HEK293 (cell line): ENCODE measurements around the gene STYX.

ENCODE experiments used
- CTCF ChIA-PET: fragments of 350-600 bp; formaldehyde crosslinking; extraction: SDS; loops from one replicate; lab custom pipeline; 2021; ENCODE audit warnings: antibody characterized with exemption; lab: Yijun Ruan, JAX
- POLR2A ChIA-PET: fragments of 300-600 bp; formaldehyde crosslinking; extraction: SDS; loops from one replicate; lab custom pipeline; 2020; ENCODE audit warnings: antibody characterized with exemption, inconsistent platforms; lab: Yijun Ruan, JAX
- H3K27ac ChIP-seq: fragments of 200-500 bp; sonication (Bioruptor generic); 2 replicates; pipeline ENCODE4 v1.5.1; 2014; ENCODE audit warnings: low read depth, low read length, control low read depth, inconsistent platforms; ENCODE audit errors: extremely low read depth
- H3K36me3 ChIP-seq, 2 experiments: fragments of 200-500 bp in 1 of 2; sonication (Bioruptor generic) in 1 of 2; 1 replicate in 1 of 2; 2 replicates in 1 of 2; pipeline ENCODE4 v1.5.1; 2014 to 2017; ENCODE audit warnings: inconsistent platforms in 2 of 2, low read length in 2 of 2; ENCODE audit not compliant: control insufficient read depth in 2 of 2, insufficient read depth in 1 of 2
- H3K4me1 ChIP-seq: fragments of 200-500 bp; sonication (Bioruptor generic); 2 replicates; pipeline ENCODE4 v1.5.1; 2014; ENCODE audit warnings: mild to moderate bottlenecking, low read length, inconsistent platforms; ENCODE audit not compliant: control insufficient read depth, insufficient read depth
- H3K4me3 ChIP-seq: 2 replicates; pipeline ENCODE4 v1.5.1; 2011; ENCODE audit warnings: low read depth, mild to moderate bottlenecking, control low read depth, low read length, moderate library complexity
- H3K9me3 ChIP-seq: fragments of 200-500 bp; sonication (Bioruptor generic); 2 replicates; pipeline ENCODE4 v1.5.1; 2014; ENCODE audit warnings: low read depth, low read length, inconsistent platforms; ENCODE audit not compliant: control insufficient read depth, insufficient read depth
- BCL11B ChIP-seq: fragments of 450-650 bp; formaldehyde crosslinking; IDR thresholded peaks from 2 replicates; pipeline ENCODE4 v1.5.1; 2016; ENCODE audit warnings: low read depth, missing biosample characterization, missing genetic modification characterization
- HOXC10 ChIP-seq: sonication (generic); formaldehyde crosslinking; IDR thresholded peaks from 2 replicates; pipeline ENCODE4 v1.8.1; 2023; ENCODE audit warnings: mild to moderate bottlenecking, missing genetic modification reagents
- RBAK ChIP-seq: fragments of 450-650 bp; formaldehyde crosslinking; IDR thresholded peaks from 2 replicates; pipeline ENCODE4 v1.5.1; 2016; ENCODE audit warnings: missing biosample characterization, missing genetic modification characterization
- SP2 ChIP-seq: fragments of 450-650 bp; formaldehyde crosslinking; IDR thresholded peaks from 2 replicates; pipeline ENCODE4 v1.5.1; 2016; ENCODE audit warnings: missing biosample characterization, missing genetic modification characterization
- SP3 ChIP-seq: fragments of 450-650 bp; formaldehyde crosslinking; IDR thresholded peaks from 2 replicates; pipeline ENCODE4 v1.5.1; 2016; ENCODE audit warnings: missing biosample characterization, missing genetic modification characterization
- ZBTB8A ChIP-seq: fragments of 450-650 bp; formaldehyde crosslinking; IDR thresholded peaks from 2 replicates; pipeline ENCODE4 v1.5.1; 2016; ENCODE audit warnings: missing biosample characterization, missing genetic modification characterization
- ZEB2 ChIP-seq: fragments of 450-650 bp; formaldehyde crosslinking; IDR thresholded peaks from 2 replicates; pipeline ENCODE4 v1.5.1; 2016; ENCODE audit warnings: missing biosample characterization, missing genetic modification characterization
- ZNF10 ChIP-seq: fragments of 450-650 bp; formaldehyde crosslinking; IDR thresholded peaks from 2 replicates; pipeline ENCODE4 v1.5.1; 2017; ENCODE audit warnings: missing biosample characterization, missing genetic modification characterization
- ZNF155 ChIP-seq: fragments of 450-650 bp; formaldehyde crosslinking; IDR thresholded peaks from 2 replicates; pipeline ENCODE4 v1.5.1; 2016; ENCODE audit warnings: missing biosample characterization, missing genetic modification characterization
- ZNF175 ChIP-seq: fragments of 450-650 bp; formaldehyde crosslinking; IDR thresholded peaks from 2 replicates; pipeline ENCODE4 v1.5.1; 2016; ENCODE audit warnings: missing biosample characterization, missing genetic modification characterization
- ZNF19 ChIP-seq: fragments of 450-650 bp; formaldehyde crosslinking; IDR thresholded peaks from 2 replicates; pipeline ENCODE4; 2016; ENCODE audit warnings: missing biosample characterization, missing genetic modification characterization, low read depth
- ZNF274 ChIP-seq, 2 experiments: fragments of 200-500 bp in 1 of 2; fragments of 450-650 bp in 1 of 2; sonication (Bioruptor generic) in 1 of 2; formaldehyde crosslinking in 1 of 2; IDR thresholded peaks; 2 replicates each; pipeline versions ENCODE4 v1.5.1 to v1.6.1; 2014 to 2016; ENCODE audit warnings: borderline replicate concordance in 1 of 2, inconsistent platforms in 1 of 2, low read length in 1 of 2, missing biosample characterization in 1 of 2, missing genetic modification characterization in 1 of 2
- ZNF335 ChIP-seq: fragments of 450-650 bp; formaldehyde crosslinking; conservative IDR thresholded peaks from 2 replicates; pipeline ENCODE4 v1.5.1; 2016; ENCODE audit warnings: missing biosample characterization, missing genetic modification characterization
- ZNF76 ChIP-seq: fragments of 450-650 bp; formaldehyde crosslinking; IDR thresholded peaks from 2 replicates; pipeline ENCODE4; 2016; ENCODE audit warnings: low read depth, missing biosample characterization, missing genetic modification characterization, borderline replicate concordance
- ZNF777 ChIP-seq: fragments of 450-650 bp; formaldehyde crosslinking; IDR thresholded peaks from 2 replicates; pipeline ENCODE4 v1.5.1; 2017; ENCODE audit warnings: missing biosample characterization, missing genetic modification characterization, borderline replicate concordance
- TF ChIP-seq, protein P1 (sequence below): fragments of 450-650 bp; formaldehyde crosslinking; IDR thresholded peaks from 2 replicates; pipeline ENCODE4 v1.5.1; 2016; ENCODE audit warnings: missing biosample characterization, missing genetic modification characterization
- TF ChIP-seq, protein P2 (sequence below): fragments of 450-650 bp; formaldehyde crosslinking; IDR thresholded peaks from 2 replicates; pipeline ENCODE4 v1.5.1; 2017; ENCODE audit warnings: missing biosample characterization, mild to moderate bottlenecking, missing genetic modification characterization, moderate library complexity
- TF ChIP-seq, protein P3 (sequence below): fragments of 450-650 bp; formaldehyde crosslinking; IDR thresholded peaks from 2 replicates; pipeline ENCODE4 v1.5.1; 2017; ENCODE audit warnings: missing biosample characterization, missing genetic modification characterization
- TF ChIP-seq, protein P4 (sequence below): fragments of 450-650 bp; formaldehyde crosslinking; optimal IDR thresholded peaks from 2 replicates; pipeline ENCODE3; 2016; ENCODE audit warnings: missing biosample characterization, mild to moderate bottlenecking, missing genetic modification characterization
- TF ChIP-seq, protein P5 (sequence below): fragments of 450-650 bp; formaldehyde crosslinking; IDR thresholded peaks from 2 replicates; pipeline ENCODE4 v1.5.1; 2016; ENCODE audit warnings: missing biosample characterization, missing genetic modification characterization
- TF ChIP-seq, protein P6 (sequence below): fragments of 450-650 bp; formaldehyde crosslinking; conservative IDR thresholded peaks from 2 replicates; pipeline ENCODE4 v1.5.1; 2016; ENCODE audit warnings: low read depth, missing biosample characterization, missing genetic modification characterization

Gene STYX

DNA sequence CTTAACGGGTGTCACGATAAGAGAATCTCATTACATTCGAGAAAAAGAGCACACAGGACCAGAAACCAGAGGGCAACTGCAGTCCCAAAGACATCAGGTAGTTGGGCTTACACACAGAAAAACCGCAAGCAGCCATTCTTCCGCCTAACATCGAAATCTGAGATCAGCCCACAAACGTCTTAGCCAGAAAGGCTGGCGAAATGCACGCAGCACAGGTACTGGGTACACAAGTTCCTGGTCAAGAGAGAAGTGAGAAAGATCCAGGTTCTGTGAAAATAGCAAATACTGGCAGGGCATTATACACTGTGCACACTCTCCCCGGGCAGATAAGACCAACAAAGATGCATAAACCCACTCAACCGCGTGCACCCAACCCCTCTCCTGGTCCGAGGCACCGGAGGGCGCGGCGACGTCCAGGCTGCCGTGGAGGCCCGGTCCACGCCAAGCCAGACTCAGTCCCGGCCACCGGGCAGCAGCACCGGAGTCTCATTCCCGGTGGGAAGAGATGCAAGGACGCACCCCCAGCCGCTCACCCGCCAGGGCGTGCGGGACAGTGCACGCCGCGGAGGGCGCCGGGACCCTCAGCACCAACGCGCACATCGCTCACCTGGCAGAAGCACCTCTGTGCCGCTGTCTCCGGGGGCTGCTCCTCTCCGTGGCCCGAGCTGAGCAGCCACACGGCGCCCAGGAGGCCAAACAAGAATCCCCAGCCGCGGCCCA lies 35.0 kb upstream of the STYX start:
- Histone ChIP-seq H3K36me3 (peaks cover 0 to 3% of the 10 kb centered on the region in 2 experiments; a peak in 1 of 3 replicates), H3K4me1 (peaks cover 18% of the 10 kb centered on the region), H3K4me3 (peak overlapping the region; percentile 86), H3K27ac (peak overlapping the region; percentile 88), H3K9me3 (no peaks in the 10 kb centered on the region)
- POLR2A ChIA-PET: interaction anchor here (1.6 kb wide), 1 partner anchor 13 kb away, joined by 8 read pairs; the partner anchor contains the start of gene PSMC6
- CTCF ChIA-PET: interaction anchor here (0.6 to 0.8 kb wide), 4 partner anchors 25 to 140 kb away, joined by 3 read pairs; no protein-coding TSS in a partner anchor
- no peak for TF ChIP-seq ZNF10
- TF ChIP-seq ZBTB8A (tag by site-specific recombination): peak; percentile 59
- TF ChIP-seq, protein P1, sequence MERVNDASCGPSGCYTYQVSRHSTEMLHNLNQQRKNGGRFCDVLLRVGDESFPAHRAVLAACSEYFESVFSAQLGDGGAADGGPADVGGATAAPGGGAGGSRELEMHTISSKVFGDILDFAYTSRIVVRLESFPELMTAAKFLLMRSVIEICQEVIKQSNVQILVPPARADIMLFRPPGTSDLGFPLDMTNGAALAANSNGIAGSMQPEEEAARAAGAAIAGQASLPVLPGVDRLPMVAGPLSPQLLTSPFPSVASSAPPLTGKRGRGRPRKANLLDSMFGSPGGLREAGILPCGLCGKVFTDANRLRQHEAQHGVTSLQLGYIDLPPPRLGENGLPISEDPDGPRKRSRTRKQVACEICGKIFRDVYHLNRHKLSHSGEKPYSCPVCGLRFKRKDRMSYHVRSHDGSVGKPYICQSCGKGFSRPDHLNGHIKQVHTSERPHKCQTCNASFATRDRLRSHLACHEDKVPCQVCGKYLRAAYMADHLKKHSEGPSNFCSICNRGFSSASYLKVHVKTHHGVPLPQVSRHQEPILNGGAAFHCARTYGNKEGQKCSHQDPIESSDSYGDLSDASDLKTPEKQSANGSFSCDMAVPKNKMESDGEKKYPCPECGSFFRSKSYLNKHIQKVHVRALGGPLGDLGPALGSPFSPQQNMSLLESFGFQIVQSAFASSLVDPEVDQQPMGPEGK (tag by site-specific recombination): peak; percentile 34; the same call in 1 of the 2 replicates
- TF ChIP-seq ZNF19 (tag by site-specific recombination): no peak
- TF ChIP-seq, protein P2, sequence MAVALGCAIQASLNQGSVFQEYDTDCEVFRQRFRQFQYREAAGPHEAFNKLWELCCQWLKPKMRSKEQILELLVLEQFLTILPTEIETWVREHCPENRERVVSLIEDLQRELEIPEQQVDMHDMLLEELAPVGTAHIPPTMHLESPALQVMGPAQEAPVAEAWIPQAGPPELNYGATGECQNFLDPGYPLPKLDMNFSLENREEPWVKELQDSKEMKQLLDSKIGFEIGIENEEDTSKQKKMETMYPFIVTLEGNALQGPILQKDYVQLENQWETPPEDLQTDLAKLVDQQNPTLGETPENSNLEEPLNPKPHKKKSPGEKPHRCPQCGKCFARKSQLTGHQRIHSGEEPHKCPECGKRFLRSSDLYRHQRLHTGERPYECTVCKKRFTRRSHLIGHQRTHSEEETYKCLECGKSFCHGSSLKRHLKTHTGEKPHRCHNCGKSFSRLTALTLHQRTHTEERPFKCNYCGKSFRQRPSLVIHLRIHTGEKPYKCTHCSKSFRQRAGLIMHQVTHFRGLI (tag by site-specific recombination): peak; percentile 88
- TF ChIP-seq, protein P3, sequence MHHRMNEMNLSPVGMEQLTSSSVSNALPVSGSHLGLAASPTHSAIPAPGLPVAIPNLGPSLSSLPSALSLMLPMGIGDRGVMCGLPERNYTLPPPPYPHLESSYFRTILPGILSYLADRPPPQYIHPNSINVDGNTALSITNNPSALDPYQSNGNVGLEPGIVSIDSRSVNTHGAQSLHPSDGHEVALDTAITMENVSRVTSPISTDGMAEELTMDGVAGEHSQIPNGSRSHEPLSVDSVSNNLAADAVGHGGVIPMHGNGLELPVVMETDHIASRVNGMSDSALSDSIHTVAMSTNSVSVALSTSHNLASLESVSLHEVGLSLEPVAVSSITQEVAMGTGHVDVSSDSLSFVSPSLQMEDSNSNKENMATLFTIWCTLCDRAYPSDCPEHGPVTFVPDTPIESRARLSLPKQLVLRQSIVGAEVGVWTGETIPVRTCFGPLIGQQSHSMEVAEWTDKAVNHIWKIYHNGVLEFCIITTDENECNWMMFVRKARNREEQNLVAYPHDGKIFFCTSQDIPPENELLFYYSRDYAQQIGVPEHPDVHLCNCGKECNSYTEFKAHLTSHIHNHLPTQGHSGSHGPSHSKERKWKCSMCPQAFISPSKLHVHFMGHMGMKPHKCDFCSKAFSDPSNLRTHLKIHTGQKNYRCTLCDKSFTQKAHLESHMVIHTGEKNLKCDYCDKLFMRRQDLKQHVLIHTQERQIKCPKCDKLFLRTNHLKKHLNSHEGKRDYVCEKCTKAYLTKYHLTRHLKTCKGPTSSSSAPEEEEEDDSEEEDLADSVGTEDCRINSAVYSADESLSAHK (tag by site-specific recombination): no peak
- no peak for TF ChIP-seq ZNF274 (IDR thresholded peaks at IDR 0.05; ENCODE audit: low read length)
- TF ChIP-seq ZNF274 (tag by site-specific recombination; IDR thresholded peaks at IDR 0.05; ENCODE audit: borderline replicate concordance): no peak
- peak; percentile 48 for TF ChIP-seq ZEB2 (tag by site-specific recombination)
- peak; percentile 60 for TF ChIP-seq ZNF335 (tag by site-specific recombination)
- TF ChIP-seq ZNF76 (tag by site-specific recombination): peak; percentile 61; the same call in 1 of the 2 replicates
- no peak for TF ChIP-seq SP2 (tag by site-specific recombination)
- no peak for TF ChIP-seq SP3
- 0 out of 2 replicates have a peak, but pooled peaks have one; percentile 26 for TF ChIP-seq ZNF777 (tag by site-specific recombination)
- TF ChIP-seq HOXC10 (CRISPR knock-in tag): 0 out of 2 replicates have a peak, but pooled peaks have one; percentile 20
- TF ChIP-seq, protein P4, sequence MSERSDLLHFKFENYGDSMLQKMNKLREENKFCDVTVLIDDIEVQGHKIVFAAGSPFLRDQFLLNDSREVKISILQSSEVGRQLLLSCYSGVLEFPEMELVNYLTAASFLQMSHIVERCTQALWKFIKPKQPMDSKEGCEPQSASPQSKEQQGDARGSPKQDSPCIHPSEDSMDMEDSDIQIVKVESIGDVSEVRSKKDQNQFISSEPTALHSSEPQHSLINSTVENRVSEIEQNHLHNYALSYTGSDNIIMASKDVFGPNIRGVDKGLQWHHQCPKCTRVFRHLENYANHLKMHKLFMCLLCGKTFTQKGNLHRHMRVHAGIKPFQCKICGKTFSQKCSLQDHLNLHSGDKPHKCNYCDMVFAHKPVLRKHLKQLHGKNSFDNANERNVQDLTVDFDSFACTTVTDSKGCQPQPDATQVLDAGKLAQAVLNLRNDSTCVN (tag by site-specific recombination): peak; percentile 89
- no peak for TF ChIP-seq ZNF155 (tag by site-specific recombination)
- no peak for TF ChIP-seq RBAK (tag by site-specific recombination)
- 0 out of 2 replicates have a peak, but pooled peaks have one; percentile 23 for TF ChIP-seq BCL11B (tag by site-specific recombination)
- TF ChIP-seq, protein P5, sequence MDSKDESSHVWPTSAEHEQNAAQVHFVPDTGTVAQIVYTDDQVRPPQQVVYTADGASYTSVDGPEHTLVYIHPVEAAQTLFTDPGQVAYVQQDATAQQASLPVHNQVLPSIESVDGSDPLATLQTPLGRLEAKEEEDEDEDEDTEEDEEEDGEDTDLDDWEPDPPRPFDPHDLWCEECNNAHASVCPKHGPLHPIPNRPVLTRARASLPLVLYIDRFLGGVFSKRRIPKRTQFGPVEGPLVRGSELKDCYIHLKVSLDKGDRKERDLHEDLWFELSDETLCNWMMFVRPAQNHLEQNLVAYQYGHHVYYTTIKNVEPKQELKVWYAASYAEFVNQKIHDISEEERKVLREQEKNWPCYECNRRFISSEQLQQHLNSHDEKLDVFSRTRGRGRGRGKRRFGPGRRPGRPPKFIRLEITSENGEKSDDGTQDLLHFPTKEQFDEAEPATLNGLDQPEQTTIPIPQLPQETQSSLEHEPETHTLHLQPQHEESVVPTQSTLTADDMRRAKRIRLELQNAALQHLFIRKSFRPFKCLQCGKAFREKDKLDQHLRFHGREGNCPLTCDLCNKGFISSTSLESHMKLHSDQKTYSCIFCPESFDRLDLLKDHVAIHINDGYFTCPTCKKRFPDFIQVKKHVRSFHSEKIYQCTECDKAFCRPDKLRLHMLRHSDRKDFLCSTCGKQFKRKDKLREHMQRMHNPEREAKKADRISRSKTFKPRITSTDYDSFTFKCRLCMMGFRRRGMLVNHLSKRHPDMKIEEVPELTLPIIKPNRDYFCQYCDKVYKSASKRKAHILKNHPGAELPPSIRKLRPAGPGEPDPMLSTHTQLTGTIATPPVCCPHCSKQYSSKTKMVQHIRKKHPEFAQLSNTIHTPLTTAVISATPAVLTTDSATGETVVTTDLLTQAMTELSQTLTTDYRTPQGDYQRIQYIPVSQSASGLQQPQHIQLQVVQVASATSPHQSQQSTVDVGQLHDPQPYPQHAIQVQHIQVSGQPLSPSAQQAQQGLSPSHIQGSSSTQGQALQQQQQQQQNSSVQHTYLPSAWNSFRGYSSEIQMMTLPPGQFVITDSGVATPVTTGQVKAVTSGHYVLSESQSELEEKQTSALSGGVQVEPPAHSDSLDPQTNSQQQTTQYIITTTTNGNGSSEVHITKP (tag by site-specific recombination): peak; percentile 28
- TF ChIP-seq, protein P6, sequence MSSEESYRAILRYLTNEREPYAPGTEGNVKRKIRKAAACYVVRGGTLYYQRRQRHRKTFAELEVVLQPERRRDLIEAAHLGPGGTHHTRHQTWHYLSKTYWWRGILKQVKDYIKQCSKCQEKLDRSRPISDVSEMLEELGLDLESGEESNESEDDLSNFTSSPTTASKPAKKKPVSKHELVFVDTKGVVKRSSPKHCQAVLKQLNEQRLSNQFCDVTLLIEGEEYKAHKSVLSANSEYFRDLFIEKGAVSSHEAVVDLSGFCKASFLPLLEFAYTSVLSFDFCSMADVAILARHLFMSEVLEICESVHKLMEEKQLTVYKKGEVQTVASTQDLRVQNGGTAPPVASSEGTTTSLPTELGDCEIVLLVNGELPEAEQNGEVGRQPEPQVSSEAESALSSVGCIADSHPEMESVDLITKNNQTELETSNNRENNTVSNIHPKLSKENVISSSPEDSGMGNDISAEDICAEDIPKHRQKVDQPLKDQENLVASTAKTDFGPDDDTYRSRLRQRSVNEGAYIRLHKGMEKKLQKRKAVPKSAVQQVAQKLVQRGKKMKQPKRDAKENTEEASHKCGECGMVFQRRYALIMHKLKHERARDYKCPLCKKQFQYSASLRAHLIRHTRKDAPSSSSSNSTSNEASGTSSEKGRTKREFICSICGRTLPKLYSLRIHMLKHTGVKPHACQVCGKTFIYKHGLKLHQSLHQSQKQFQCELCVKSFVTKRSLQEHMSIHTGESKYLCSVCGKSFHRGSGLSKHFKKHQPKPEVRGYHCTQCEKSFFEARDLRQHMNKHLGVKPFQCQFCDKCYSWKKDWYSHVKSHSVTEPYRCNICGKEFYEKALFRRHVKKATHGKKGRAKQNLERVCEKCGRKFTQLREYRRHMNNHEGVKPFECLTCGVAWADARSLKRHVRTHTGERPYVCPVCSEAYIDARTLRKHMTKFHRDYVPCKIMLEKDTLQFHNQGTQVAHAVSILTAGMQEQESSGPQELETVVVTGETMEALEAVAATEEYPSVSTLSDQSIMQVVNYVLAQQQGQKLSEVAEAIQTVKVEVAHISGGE: peak; percentile 78
- no peak for TF ChIP-seq ZNF175
